Keratinocyte (primary cell): ENCODE results near the gene EPHA2. TPM values are rescaled to one million over a fixed set of nuclear protein-coding genes. Genes with fewer than 3 reads are reported as not detected.

Experiments
- DNase-seq: peaks from one replicate; pipeline ENCODE4 v3.0.0-alpha.2; 2011; ENCODE audit warnings: low read depth, missing footprints, low spot score
- FAIRE-seq: peaks from 2 replicates; lab custom pipeline; 2011; peaks lifted over from hg19 to GRCh38; lab: Jason Lieb, UNC
- H2AFZ ChIP-seq: 2 replicates; pipeline ENCODE4 v1.6.0; 2012; ENCODE audit warnings: low read length, control low read depth, inconsistent platforms; ENCODE audit not compliant: control insufficient read depth
- H3K27ac ChIP-seq: 2 replicates; pipeline ENCODE4 v1.5.1; 2011; ENCODE audit warnings: low read length; ENCODE audit not compliant: control insufficient read depth, insufficient read depth
- H3K27me3 ChIP-seq: 3 replicates; pipeline ENCODE4 v1.6.0; 2011; ENCODE audit warnings: low read length; ENCODE audit not compliant: control insufficient read depth, insufficient read depth; ENCODE audit errors: extremely low read depth
- H3K36me3 ChIP-seq, 2 experiments: 2 replicates in 1 of 2; 3 replicates in 1 of 2; pipeline ENCODE4 v1.5.1; 2011; ENCODE audit warnings: low read length in 2 of 2, mild to moderate bottlenecking in 1 of 2; ENCODE audit not compliant: control insufficient read depth in 2 of 2, insufficient read depth in 2 of 2; ENCODE audit errors: extremely low read depth in 1 of 2
- H3K4me1 ChIP-seq: 3 replicates; pipeline ENCODE4 v1.5.1; 2011; ENCODE audit warnings: low read length; ENCODE audit not compliant: control insufficient read depth, insufficient read depth; ENCODE audit errors: extremely low read depth
- H3K4me2 ChIP-seq: 3 replicates; pipeline ENCODE4 v1.6.0; 2011; ENCODE audit warnings: low read depth, low read length; ENCODE audit not compliant: control insufficient read depth, insufficient read depth; ENCODE audit errors: extremely low read depth
- H3K4me3 ChIP-seq, 3 experiments: fragments of 200-600 bp in 1 of 3; sonication (generic) in 1 of 3; 2 replicates in 2 of 3; 3 replicates in 1 of 3; pipeline ENCODE4 v1.5.1; 2011 to 2016; ENCODE audit warnings: low read length in 3 of 3, mild to moderate bottlenecking in 3 of 3, control low read depth in 2 of 3, inconsistent platforms in 1 of 3, low read depth in 1 of 3, mixed read lengths in 1 of 3, mixed run types in 1 of 3, moderate library complexity in 1 of 3; ENCODE audit not compliant: control insufficient read depth in 2 of 3, insufficient read depth in 2 of 3; ENCODE audit errors: extremely low read depth in 1 of 3
- H3K79me2 ChIP-seq: 2 replicates; pipeline ENCODE4 v1.6.0; 2012; ENCODE audit warnings: low read length; ENCODE audit not compliant: control insufficient read depth, insufficient read depth
- H3K9ac ChIP-seq: 3 replicates; pipeline ENCODE4 v1.6.0; 2011; ENCODE audit warnings: low read length; ENCODE audit not compliant: control insufficient read depth, insufficient read depth; ENCODE audit errors: extremely low read depth
- H3K9me1 ChIP-seq: 3 replicates; pipeline ENCODE4 v1.6.0; 2011; ENCODE audit warnings: low read length; ENCODE audit not compliant: control insufficient read depth, insufficient read depth; ENCODE audit errors: extremely low read depth
- H3K9me3 ChIP-seq: 2 replicates; pipeline ENCODE4 v1.5.1; 2012; ENCODE audit warnings: low read depth, low read length; ENCODE audit not compliant: control insufficient read depth
- H4K20me1 ChIP-seq: 3 replicates; pipeline ENCODE4 v1.6.0; 2011; ENCODE audit warnings: low read length; ENCODE audit not compliant: control insufficient read depth, insufficient read depth; ENCODE audit errors: extremely low read depth
- EZH2 ChIP-seq: IDR thresholded peaks from one replicate; pipeline ENCODE4 v1.6.1; 2012; ENCODE audit warnings: inconsistent platforms, mild to moderate bottlenecking, low read length, moderate library complexity
- dilution Hi-C: fragments of 300-500 bp; cut with MboI; formaldehyde crosslinking; loops from one replicate; pipeline ENCODE4 v1.7.0; 2020; ENCODE audit warnings: low sequenced_read_pairs; ENCODE audit not compliant: extremely low pct_ligation_motif_present
- polyA plus RNA-seq, 5 experiments: library from polyadenylated mRNA; depleted of rRNA in 3 of 5; stranded (reverse) in 3 of 5; stranded (forward) in 1 of 5; unstranded in 1 of 5; fragments of >200 nt; gene quantifications; 1 replicate in 1 of 5; 2 replicates in 3 of 5; 3 replicates in 1 of 5; pipeline versions ENCODE4 v1.2.1 to v1.2.3, GENCODE V29; 2011 to 2012; ENCODE audit warnings: missing spikeins in 2 of 5, low read depth in 1 of 5, low replicate concordance in 1 of 5
- TF ChIP-seq, protein P1 (sequence below), 3 experiments: IDR thresholded peaks in 1 of 3; conservative IDR thresholded peaks in 1 of 3; optimal IDR thresholded peaks in 1 of 3; 2 replicates in 2 of 3; 3 replicates in 1 of 3; pipeline versions ENCODE3 to v1.5.1; 2011; ENCODE audit warnings: low read length in 3 of 3, mild to moderate bottlenecking in 3 of 3, moderate library complexity in 2 of 3, control low read depth in 1 of 3, inconsistent platforms in 1 of 3; ENCODE audit not compliant: insufficient read depth in 2 of 3; ENCODE audit errors: extremely low read depth in 1 of 3

Gene EPHA2
- polyA plus RNA-seq, 1 donor (not counting 4 experiments of a cell fraction or from before 2014, with no cell fraction given), result 55.6 TPM

DNA sequence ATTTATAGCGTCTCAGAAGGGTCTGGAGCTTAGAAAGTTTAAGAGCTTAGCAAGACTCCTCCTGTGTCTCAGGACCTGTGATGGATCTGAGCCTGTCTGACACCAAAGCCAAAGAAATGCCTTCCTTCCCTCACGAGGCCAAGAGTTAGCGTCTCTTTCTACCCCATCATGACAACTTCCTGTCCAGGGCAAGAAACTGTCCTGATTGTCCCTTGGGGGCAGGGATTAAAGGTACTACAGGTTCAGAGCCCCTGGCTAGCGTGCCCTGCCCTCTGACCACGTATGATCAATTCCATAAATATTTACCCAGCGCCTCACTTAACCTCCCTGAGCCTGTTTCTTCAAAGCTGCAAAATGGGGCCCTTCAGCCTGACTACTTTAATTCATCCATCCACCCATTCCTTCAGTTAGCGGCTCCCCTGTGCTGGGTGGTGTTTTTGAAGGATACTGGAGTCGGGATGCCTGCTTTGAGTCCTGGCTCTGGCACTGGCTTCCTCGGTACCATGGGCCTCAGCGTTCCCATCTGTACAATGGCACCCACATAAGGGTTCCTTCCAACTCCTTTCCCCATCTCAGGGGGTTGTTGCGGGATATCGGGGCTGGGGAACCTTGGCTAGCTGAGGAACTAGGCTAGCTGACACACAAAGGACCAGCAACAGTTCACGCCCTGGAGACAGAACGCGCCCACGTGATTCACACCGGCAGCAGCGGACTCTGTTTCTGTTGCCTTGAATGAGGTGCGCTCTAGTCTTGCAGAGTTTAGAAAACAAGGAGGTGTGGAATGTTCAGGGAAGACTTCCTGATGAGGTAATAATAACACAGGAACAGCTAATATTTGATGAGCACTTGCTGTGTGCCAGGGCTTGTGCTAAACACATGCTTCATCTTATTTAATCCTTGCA lies 23.0 kb upstream of the EPHA2 start:
- no peaks in the 10 kb centered on the region for H3K27me3 ChIP-seq
- H2AFZ ChIP-seq, result no peak overlapping the region
- H3K9me3 ChIP-seq, result no peaks in the 10 kb centered on the region
- H3K4me3 ChIP-seq, result no peak overlapping the region
- no peak for TF ChIP-seq EZH2
- TF ChIP-seq, protein P1, sequence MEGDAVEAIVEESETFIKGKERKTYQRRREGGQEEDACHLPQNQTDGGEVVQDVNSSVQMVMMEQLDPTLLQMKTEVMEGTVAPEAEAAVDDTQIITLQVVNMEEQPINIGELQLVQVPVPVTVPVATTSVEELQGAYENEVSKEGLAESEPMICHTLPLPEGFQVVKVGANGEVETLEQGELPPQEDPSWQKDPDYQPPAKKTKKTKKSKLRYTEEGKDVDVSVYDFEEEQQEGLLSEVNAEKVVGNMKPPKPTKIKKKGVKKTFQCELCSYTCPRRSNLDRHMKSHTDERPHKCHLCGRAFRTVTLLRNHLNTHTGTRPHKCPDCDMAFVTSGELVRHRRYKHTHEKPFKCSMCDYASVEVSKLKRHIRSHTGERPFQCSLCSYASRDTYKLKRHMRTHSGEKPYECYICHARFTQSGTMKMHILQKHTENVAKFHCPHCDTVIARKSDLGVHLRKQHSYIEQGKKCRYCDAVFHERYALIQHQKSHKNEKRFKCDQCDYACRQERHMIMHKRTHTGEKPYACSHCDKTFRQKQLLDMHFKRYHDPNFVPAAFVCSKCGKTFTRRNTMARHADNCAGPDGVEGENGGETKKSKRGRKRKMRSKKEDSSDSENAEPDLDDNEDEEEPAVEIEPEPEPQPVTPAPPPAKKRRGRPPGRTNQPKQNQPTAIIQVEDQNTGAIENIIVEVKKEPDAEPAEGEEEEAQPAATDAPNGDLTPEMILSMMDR (optimal IDR thresholded peaks at IDR 0.05 in 1 of 3, IDR thresholded peaks at IDR 0.05 in 1 of 3, conservative IDR thresholded peaks at IDR 0.05 in 1 of 3; ENCODE audit: extremely low read depth in 1 of 3, insufficient read depth in 2 of 3, low read length in 3 of 3), result no peak
- FAIRE-seq, result no peak
- H3K9me1 ChIP-seq, result no peaks in the 10 kb centered on the region
- H3K79me2 ChIP-seq, result no peaks in the 10 kb centered on the region
- DNase-seq, result peak; percentile 70
- H3K9ac ChIP-seq, result no peak overlapping the region
- H4K20me1 ChIP-seq, result no peaks in the 10 kb centered on the region
- H3K4me2 ChIP-seq, result no peak overlapping the region
- H3K4me1 ChIP-seq, result peaks cover 63% of the 10 kb centered on the region
- dilution Hi-C loops, result no loop called here
- no peaks in the 10 kb centered on the region for H3K36me3 ChIP-seq
- H3K27ac ChIP-seq, result no peak overlapping the region

DNA sequence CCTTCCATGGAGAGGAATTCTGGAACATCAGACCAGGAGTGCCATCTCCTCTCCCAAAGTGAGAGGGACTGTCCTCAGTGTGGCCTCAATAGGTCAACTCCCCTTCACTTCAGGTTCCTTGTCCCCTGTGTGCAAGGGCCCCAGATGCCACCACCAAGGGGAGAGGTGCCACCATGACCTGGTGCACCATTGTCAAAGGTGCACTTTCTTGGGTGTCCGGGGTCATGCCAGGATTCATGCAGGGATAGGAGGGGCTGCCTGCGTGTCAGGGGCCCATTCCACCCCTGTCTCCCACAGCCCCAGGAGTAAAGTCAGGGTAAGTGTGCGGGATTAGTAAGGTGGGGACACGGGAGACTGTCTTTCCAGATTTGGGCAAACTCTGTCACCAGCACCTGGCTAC lies 21.4 kb upstream of the EPHA2 start:
- H3K79me2 ChIP-seq, result no peaks in the 10 kb centered on the region
- no peak for FAIRE-seq

More for the DNA sequence above, 21.4 kb upstream of the EPHA2 start:
- Histone ChIP-seq H3K9ac (no peak overlapping the region), H3K4me3 (no peak overlapping the region), H3K9me3 (no peaks in the 10 kb centered on the region), H3K27me3 (no peaks in the 10 kb centered on the region), H3K4me1 (peaks cover 64% of the 10 kb centered on the region), H2AFZ (no peak overlapping the region), H3K27ac (no peak overlapping the region), H3K9me1 (no peaks in the 10 kb centered on the region), H3K36me3 (no peaks in the 10 kb centered on the region), H3K4me2 (no peak overlapping the region), H4K20me1 (no peaks in the 10 kb centered on the region)
- TF ChIP-seq, protein P1 (optimal IDR thresholded peaks at IDR 0.05 in 1 of 3, IDR thresholded peaks at IDR 0.05 in 1 of 3, conservative IDR thresholded peaks at IDR 0.05 in 1 of 3; ENCODE audit: extremely low read depth in 1 of 3, insufficient read depth in 2 of 3, low read length in 3 of 3), result no peak
- TF ChIP-seq EZH2, result no peak
- DNase-seq, result no peak
- dilution Hi-C loops, result no loop called here
